ENCODE data around the gene RNF169.
"Not testable (repeated sequence)": the region's sequence is repeated elsewhere in the genome, so short reads cannot be mapped to it uniquely, and the experiment has no call there.

Gene RNF169

GRCh38 chr11:74822170-74822569, 73.5 kb downstream of the RNF169 start:
- no peak overlapping the region for H3K27ac ChIP-seq
- TF ChIP-seq ZFX (IDR thresholded peaks at IDR 0.05; ENCODE audit: borderline replicate concordance) (no peak), CTCF (IDR thresholded peaks at IDR 0.05) (no peak)

GRCh38 chr11:74824285-74824982, 75.8 kb downstream of the RNF169 start:
- TF ChIP-seq ZFX (IDR thresholded peaks at IDR 0.05; ENCODE audit: borderline replicate concordance), result no peak
- no peak for TF ChIP-seq CTCF (IDR thresholded peaks at IDR 0.05)

GRCh38 chr11:74825596-74825995, 76.9 kb downstream of the RNF169 start:
- not testable (repeated sequence) for H3K27ac ChIP-seq

More at GRCh38 chr11:74824285-74824982, 75.8 kb downstream of the RNF169 start:
- H3K27ac ChIP-seq, result no peak overlapping the region

GRCh38 chr11:74826901-74827300, 78.3 kb downstream of the RNF169 start:
- TF ChIP-seq ZFX (IDR thresholded peaks at IDR 0.05; ENCODE audit: borderline replicate concordance) (no peak), CTCF (IDR thresholded peaks at IDR 0.05) (no peak)
- H3K27ac ChIP-seq, result no peak overlapping the region

GRCh38 chr11:74837191-74837590, 88.5 kb downstream of the RNF169 start:
- H3K27ac ChIP-seq, result no peak overlapping the region
- no peak for TF ChIP-seq ZFX (IDR thresholded peaks at IDR 0.05; ENCODE audit: borderline replicate concordance)
- TF ChIP-seq CTCF (IDR thresholded peaks at IDR 0.05), result no peak

- TF ChIP-seq ZFX (IDR thresholded peaks at IDR 0.05; ENCODE audit: borderline replicate concordance) (no peak), CTCF (IDR thresholded peaks at IDR 0.05) (no peak)
- no peak overlapping the region for H3K27ac ChIP-seq
These were observed 89.5 kb downstream of the RNF169 start for GRCh38 chr11:74838188-74838587.

GRCh38 chr11:74839446-74839845, 90.8 kb downstream of the RNF169 start:
- no peak overlapping the region for H3K27ac ChIP-seq
- TF ChIP-seq ZFX (IDR thresholded peaks at IDR 0.05; ENCODE audit: borderline replicate concordance), result no peak
- TF ChIP-seq CTCF (IDR thresholded peaks at IDR 0.05), result no peak

GRCh38 chr11:74839971-74840370, 91.3 kb downstream of the RNF169 start:
- TF ChIP-seq CTCF (IDR thresholded peaks at IDR 0.05) (no peak), ZFX (IDR thresholded peaks at IDR 0.05; ENCODE audit: borderline replicate concordance) (no peak)
- no peak overlapping the region for H3K27ac ChIP-seq
